Left colon (tissue), 2 donors: ENCODE results near the gene TENM4. TPM values are rescaled to one million over a fixed set of nuclear protein-coding genes. Genes with fewer than 3 reads are reported as not detected.

Experiments
- ATAC-seq: fragments of 200-7000 bp; cut with Tn5 transposase; one replicate; pipeline ENCODE4 v1.9.1; 2020; ENCODE audit warnings: mild to moderate bottlenecking, moderate library complexity
- DNase-seq, 2 donors: peaks; one replicate each; pipeline ENCODE4 v3.0.0-alpha.2; 2020
- intact Hi-C, 2 donors: fragments of 100-400 bp; cut with DNase I in 1 of 2; cut with micrococcal nuclease in 1 of 2; formaldehyde crosslinking; loops; one replicate each; pipeline versions ENCODE4 v1.11.2 to v1.14.0; 2022; cut with DNase I, micrococcal nuclease
- total RNA-seq, 2 donors: library from RNA; stranded (reverse); fragmentation: NEBNext Ultra II Directional; extraction: Animal tissue kit (Norgen Biotek cat#: 25700); gene quantifications; one replicate each; pipeline ENCODE4 v1.2.1, GENCODE V29; 2021
- donor health status: DM: no; HTN: no; CAD: no.
- donor health status: DM: yes; HTN: yes; CAD: no.

Gene TENM4
- total RNA-seq, 2 donors from 2014 or later = 0.92 to 1.7 TPM

GRCh38 chr11:79129702-79130101 is 311.1 kb downstream of the TENM4 start:
- ATAC-seq (no peak), DNase-seq (no peak)
- intact Hi-C loops = no loop called here

- no peak for ATAC-seq
- DNase-seq = no peak
- intact Hi-C loops = no loop called here
These were observed 312.5 kb downstream of the TENM4 start for GRCh38 chr11:79128291-79128690.

GRCh38 chr11:79122759-79123158 is 318.1 kb downstream of the TENM4 start:
- intact Hi-C loops = no loop called here

GRCh38 chr11:79121351-79121750 is 319.5 kb downstream of the TENM4 start:
- intact Hi-C loops = no loop called here

More at GRCh38 chr11:79122759-79123158, 318.1 kb downstream of the TENM4 start:
- no peak for ATAC-seq
- DNase-seq = no peak

GRCh38 chr11:79119491-79120284 is 321.1 kb downstream of the TENM4 start:
- intact Hi-C loops = no loop called here
- DNase-seq (no peak), ATAC-seq (no peak)

More at GRCh38 chr11:79121351-79121750, 319.5 kb downstream of the TENM4 start:
- DNase-seq (no peak), ATAC-seq (no peak)

- DNase-seq = no peak
- intact Hi-C loops = no loop called here
- no peak for ATAC-seq
These were observed 323.3 kb downstream of the TENM4 start for GRCh38 chr11:79117488-79117887.

GRCh38 chr11:79116600-79116999 is 324.2 kb downstream of the TENM4 start:
- DNase-seq = no peak
- intact Hi-C loops = no loop called here
- no peak for ATAC-seq

- intact Hi-C loops = no loop called here
- ATAC-seq = no peak
- DNase-seq = no peak
These were observed 327.7 kb downstream of the TENM4 start for GRCh38 chr11:79113054-79113690.

- intact Hi-C loops = no loop called here
These were observed 330.0 kb downstream of the TENM4 start for GRCh38 chr11:79110796-79111195.

GRCh38 chr11:79110321-79110720 is 330.5 kb downstream of the TENM4 start:
- intact Hi-C loops = no loop called here
- no peak for ATAC-seq
- no peak for DNase-seq

More at GRCh38 chr11:79110796-79111195, 330.0 kb downstream of the TENM4 start:
- ATAC-seq (no peak), DNase-seq (no peak)

GRCh38 chr11:79108851-79109250 is 332.0 kb downstream of the TENM4 start:
- intact Hi-C loops = no loop called here
- DNase-seq = no peak
- ATAC-seq = no peak

- DNase-seq (no peak), ATAC-seq (no peak)
- intact Hi-C loops = no loop called here
These were observed 338.0 kb downstream of the TENM4 start for GRCh38 chr11:79102840-79103239.

GRCh38 chr11:79101656-79102055 is 339.2 kb downstream of the TENM4 start:
- DNase-seq (no peak), ATAC-seq (no peak)
- intact Hi-C loops = no loop called here

GRCh38 chr11:79100093-79100910 is 340.5 kb downstream of the TENM4 start:
- DNase-seq (peak in 1 of 2 donors; percentile 30), ATAC-seq (peak; percentile 71)
- intact Hi-C loops = no loop called here

GRCh38 chr11:79098146-79098545 is 342.7 kb downstream of the TENM4 start:
- intact Hi-C loops = no loop called here
- DNase-seq (no peak), ATAC-seq (no peak)

GRCh38 chr11:79097246-79097875 is 343.5 kb downstream of the TENM4 start:
- DNase-seq (no peak), ATAC-seq (no peak)
- intact Hi-C loops = no loop called here

- DNase-seq = no peak
- ATAC-seq = no peak
- intact Hi-C loops = no loop called here
These were observed 345.4 kb downstream of the TENM4 start for GRCh38 chr11:79095424-79095823.

GRCh38 chr11:79094616-79095015 is 346.2 kb downstream of the TENM4 start:
- DNase-seq = no peak
- ATAC-seq = no peak
- intact Hi-C loops = no loop called here

- intact Hi-C loops = no loop called here
- DNase-seq (no peak), ATAC-seq (no peak)
These were observed 348.0 kb downstream of the TENM4 start for GRCh38 chr11:79092791-79093353.
